SH-SY5Y (cell line): ENCODE measurements around the gene FBLIM1.

Experiments used
- GATA2 ChIP-seq: IDR thresholded peaks from 2 replicates; pipeline ENCODE4 v1.6.1; 2011; ENCODE audit warnings: mild to moderate bottlenecking, low read depth, low read length
- GATA3 ChIP-seq: IDR thresholded peaks from 2 replicates; pipeline ENCODE4 v1.6.1; 2011; ENCODE audit warnings: low read depth, mild to moderate bottlenecking, low read length, moderate library complexity

The FBLIM1 gene

GRCh38 chr1:15760520-15761211 lies 2.1 kb downstream of the FBLIM1 start:
- TF ChIP-seq GATA3, result no peak
- TF ChIP-seq GATA2, result peak; percentile 60

DNA sequence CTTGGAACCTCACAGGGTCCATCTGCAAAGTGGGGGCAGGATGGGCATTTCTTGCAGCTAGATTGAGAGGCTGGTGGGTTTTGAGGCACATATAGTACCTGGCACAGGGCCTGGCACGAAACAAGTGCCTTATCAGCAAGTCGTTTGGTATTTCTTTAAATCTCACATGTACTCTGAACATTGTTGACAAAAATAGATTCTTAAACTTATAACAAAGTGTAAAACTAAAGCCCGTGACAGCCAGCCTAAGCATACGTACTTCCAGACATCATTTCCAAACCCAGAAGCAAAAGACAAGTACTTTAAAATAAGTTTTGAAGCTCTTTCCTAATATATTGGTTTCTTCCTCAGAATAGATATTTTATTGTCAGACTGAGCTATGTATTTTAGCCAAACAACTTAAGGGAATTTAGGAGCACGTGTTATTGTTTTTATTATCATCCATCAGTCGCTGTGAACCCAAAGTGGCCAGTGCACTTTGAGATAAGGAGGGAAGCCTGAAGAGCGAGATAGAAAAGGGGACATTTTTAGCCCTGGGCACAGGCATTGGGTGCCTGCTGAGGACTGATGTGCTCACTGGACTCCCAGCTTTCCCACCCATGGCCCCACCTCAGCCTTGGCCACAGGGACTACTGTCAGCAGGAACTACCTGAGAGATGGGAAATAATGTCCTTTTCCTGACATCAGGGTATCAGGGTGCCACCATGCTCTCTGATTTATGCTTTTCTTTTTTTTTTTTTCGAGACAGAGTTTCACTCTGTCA lies 3.0 kb downstream of the FBLIM1 start:
- TF ChIP-seq GATA2, result peak; percentile 75
- TF ChIP-seq GATA3, result no peak

- TF ChIP-seq GATA2, result no peak
Measured at GRCh38 chr1:15762546-15762945, 4.0 kb downstream of the FBLIM1 start.

GRCh38 chr1:15764269-15764764 lies 5.7 kb downstream of the FBLIM1 start:
- no peak for TF ChIP-seq GATA2
- TF ChIP-seq GATA3, result no peak

- TF ChIP-seq GATA3 (no peak), GATA2 (no peak)
Measured at GRCh38 chr1:15764890-15765289, 6.3 kb downstream of the FBLIM1 start.

- TF ChIP-seq GATA2 (no peak), GATA3 (no peak)
Measured at GRCh38 chr1:15765495-15766194, 7.0 kb downstream of the FBLIM1 start.

- TF ChIP-seq GATA3, result no peak
- no peak for TF ChIP-seq GATA2
Measured at GRCh38 chr1:15767941-15768340, 9.3 kb downstream of the FBLIM1 start.

- TF ChIP-seq GATA2, result no peak
- TF ChIP-seq GATA3, result no peak
Measured at GRCh38 chr1:15768388-15768787, 9.8 kb downstream of the FBLIM1 start.

- TF ChIP-seq GATA2 (no peak), GATA3 (no peak)
Measured at GRCh38 chr1:15770313-15770962, 11.8 kb downstream of the FBLIM1 start.

GRCh38 chr1:15771836-15772515 lies 13.4 kb downstream of the FBLIM1 start:
- TF ChIP-seq GATA2, result no peak
- TF ChIP-seq GATA3, result no peak

DNA sequence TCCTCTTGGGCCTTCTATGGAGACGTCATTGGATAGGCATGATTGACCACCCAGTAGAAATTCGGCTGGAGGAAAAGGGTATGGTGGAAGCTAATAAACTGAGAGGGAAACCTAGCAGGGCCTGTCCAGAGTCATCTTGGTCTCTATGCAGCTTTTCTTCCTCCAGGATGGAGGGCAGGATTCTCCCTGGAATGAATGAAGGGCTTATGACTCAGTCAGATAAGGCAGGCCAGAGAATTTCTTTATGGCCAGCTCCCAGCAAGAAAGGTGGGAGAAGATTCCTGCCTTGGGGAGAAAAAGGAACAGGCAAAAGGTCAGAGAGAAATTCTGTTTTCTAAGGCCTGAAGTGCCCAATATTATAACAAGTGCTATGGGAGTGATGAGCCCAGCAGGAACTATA lies 17.1 kb downstream of the FBLIM1 start:
- TF ChIP-seq GATA2, result no peak
- TF ChIP-seq GATA3, result no peak

DNA sequence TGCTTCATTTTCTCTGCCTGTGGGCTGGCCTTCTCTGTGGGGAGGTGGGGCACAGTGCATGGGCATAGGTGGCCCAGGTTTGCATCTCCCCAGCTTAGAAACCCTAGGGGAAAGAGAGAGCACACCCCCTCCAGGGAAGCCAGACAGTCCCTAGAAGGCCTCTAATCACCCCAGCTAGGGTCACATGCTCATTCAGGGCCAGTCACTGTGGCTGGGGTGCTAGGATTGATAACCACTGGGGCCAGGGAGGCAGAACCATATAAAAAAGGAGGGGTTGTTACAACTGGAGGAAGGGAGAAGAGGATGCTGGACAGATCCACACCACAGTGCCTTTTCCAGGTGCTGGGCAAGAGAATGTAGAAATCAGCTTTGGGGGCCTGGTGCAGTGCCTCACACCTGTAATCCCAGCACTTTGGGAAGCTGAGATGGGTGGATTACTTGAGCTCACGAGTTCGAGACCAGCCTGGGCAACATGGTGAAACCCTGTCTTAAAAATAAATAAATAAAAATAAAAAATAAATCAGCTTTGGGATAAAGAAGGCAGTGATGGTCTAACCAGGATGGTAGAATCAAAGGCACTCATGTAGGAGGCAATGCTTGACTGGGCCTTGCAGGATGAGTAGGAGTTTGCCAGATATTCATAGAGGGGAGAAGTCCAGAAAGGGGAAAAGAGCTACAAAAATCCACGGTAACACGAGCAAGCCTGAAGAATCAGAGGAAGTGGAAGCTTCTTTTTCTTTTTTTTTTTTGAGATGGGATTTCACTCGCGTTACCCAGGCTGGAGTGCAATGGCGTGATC lies 19.5 kb downstream of the FBLIM1 start:
- TF ChIP-seq GATA2, result no peak
- TF ChIP-seq GATA3, result no peak

DNA sequence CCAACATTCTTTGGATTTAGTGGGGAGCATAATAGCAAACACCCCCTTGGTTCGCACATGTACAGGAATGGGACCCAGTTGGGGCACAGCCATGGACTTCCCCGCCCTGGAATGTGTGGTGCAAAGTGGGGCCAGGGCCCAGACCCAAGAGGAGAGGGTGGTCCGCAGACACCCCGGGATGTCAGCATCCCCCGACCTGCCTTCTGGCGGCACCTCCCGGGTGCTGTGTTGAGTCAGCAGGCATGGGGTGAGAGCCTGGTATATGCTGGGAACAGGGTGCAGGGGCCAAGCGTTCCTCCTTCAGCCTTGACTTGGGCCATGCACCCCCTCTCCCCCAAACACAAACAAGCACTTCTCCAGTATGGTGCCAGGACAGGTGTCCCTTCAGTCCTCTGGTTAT lies 27.1 kb downstream of the FBLIM1 start:
- TF ChIP-seq GATA2 (no peak), GATA3 (no peak)
